HG03025 (cell line): ENCODE measurements around the gene C11orf24.
"Not testable (repeated sequence)": the region's sequence is repeated elsewhere in the genome, so short reads cannot be mapped to it uniquely, and the experiment has no call there.

Experiments
- ATAC-seq: cut with Tn5 transposase; IDR thresholded peaks from one replicate; pipeline ENCODE4 v1.9.1; 2021; ENCODE audit warnings: mild to moderate bottlenecking, moderate library complexity; ENCODE audit not compliant: unreplicated experiment, low FRiP score

The C11orf24 gene

GRCh38 chr11:68257477-68258362, 14.1 kb downstream of the C11orf24 start:
- ATAC-seq: no peak

DNA sequence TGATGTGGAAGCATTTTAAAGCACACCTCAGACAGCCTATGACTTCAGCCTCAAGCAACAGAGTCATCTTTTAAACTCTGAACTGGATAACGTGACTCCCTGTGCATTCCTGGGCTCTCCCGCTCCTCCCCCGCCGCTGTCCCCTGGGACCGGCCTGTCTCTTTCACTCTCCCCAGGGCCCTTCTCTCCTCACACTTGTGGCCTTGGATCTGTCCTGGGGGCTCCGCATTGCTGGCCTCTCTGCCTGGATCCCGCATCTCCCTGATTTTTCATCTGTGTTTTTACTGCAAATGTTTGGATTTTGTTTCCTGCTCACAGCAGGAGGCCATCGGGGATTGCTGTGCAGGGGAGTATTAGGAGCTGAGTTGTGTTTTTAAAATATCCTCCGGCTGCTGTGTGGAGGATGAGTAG, 15.4 kb downstream of the C11orf24 start:
- no peak for ATAC-seq

DNA sequence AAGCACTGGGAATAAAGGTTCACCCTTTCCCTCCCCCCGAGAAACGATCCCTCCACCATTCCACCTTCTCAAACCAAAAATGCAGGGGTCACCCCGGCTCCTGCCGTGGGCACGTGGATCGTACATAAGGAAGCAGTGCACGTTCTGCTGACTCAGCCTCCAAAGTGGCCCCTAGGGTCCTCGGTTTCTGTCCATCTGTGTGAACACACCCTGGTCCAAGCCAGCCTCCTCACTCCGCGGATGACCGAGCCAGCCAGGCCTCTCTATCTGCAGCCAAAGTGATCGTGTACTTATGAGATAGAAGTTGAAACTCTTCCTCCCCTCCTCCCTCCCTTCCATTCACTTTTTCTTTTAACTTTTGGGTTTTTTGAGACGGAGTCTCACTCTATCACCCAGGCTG, 16.2 kb downstream of the C11orf24 start:
- ATAC-seq: no peak

GRCh38 chr11:68254421-68254820, 17.4 kb downstream of the C11orf24 start:
- no peak for ATAC-seq

- no peak for ATAC-seq
These were observed 20.0 kb downstream of the C11orf24 start for GRCh38 chr11:68251765-68252164.

DNA sequence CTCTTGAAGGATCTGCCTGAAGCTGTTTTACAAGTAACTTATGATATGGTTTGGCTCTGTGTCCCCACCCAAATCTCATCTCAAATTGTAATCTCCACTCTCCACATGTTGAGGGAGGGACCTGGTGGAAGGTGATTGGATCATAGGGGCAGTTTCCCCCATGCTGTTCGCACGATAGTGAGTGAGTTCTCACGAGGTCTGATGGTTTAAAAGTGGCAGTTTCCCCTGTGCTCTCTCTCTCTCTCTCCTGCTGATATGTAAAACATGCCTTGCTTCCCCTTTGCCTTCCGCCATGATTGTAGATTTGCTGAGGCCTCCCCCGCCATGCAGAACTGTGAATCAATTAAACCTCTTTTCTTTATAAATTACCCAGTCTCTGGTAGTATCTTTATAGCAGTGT, 26.9 kb downstream of the C11orf24 start:
- ATAC-seq: not testable (repeated sequence)

GRCh38 chr11:68243847-68244246, 27.9 kb downstream of the C11orf24 start:
- not testable (repeated sequence) for ATAC-seq

DNA sequence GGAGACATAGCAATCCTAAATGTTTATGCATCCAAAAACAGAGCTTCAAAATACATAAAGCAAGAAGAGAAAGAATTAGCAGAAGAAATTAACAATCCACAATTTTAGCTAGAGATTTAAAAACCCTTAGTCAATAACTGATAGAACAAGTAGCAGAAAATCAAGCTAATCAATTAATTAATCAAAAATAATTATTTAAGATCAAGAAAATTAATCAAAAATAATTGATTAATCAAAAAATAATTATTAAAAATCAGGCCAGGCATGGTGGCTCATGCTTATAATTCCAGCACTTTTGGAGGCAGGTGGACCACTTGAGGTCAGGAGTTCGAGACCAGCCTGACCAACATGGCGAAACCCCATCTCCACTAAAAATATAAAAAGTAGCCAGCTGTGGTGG, 29.2 kb downstream of the C11orf24 start:
- no peak for ATAC-seq

DNA sequence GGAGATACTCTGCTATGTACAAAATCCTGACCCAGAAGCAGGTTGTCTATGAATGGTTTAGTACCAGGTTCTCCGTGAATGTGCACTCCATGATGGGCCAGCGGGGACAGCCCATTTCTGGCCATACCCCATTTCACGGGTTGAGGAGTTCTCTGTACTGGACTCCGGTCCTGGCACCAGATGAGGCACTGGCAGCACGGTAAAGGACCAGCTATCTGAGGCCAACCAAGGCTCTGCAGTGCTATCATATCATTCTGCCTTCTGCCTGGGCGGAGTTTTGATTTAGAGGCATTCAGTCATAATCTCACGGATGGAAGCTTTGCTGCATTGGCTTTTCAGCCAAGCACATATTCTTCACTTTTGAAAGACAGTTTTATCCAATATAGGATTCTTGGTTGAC, 40.2 kb downstream of the C11orf24 start:
- ATAC-seq: no peak

DNA sequence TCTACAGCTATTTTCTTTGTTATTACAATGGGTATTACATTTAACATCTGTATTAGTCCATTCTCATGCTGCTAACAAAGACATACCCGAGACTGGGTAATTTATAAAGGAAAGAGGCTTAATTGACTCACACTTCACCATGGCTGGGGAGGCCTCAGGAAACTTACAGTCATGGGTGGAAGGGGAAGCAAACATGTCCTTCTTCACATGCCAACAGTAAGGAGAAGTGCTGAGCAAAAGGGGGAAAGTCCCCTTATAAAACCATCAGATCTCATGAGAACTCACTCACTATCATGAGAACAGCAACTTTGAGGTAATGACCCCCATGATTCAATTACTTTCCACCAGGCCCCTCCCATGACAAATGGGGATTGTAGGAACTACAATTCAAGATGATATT, 42.2 kb downstream of the C11orf24 start:
- no peak for ATAC-seq

DNA sequence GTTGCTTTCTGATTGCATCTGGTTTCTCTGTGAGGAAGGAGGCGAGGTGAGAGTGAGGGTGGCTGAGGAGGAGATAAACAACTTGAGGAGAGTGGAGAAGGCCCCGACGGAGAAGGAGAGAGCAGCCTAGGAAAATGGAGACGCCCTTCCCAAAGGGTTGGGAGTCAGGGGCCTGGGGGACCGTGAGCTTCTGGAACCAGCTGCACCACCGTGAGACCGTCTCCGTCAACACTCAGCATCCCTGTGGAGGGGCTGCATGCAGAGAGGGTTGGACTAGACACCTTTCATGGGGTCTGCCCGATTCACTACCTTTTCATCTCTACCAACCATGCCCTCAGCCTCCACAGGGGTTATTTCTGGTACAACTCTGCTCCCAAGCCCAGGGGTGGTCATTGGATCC, 45.4 kb downstream of the C11orf24 start:
- ATAC-seq: no peak

- ATAC-seq: no peak
These were observed 47.2 kb downstream of the C11orf24 start for GRCh38 chr11:68224606-68225005.

- no peak for ATAC-seq
These were observed 48.5 kb downstream of the C11orf24 start for GRCh38 chr11:68223275-68223674.

GRCh38 chr11:68221406-68221805, 50.4 kb downstream of the C11orf24 start:
- no peak for ATAC-seq

DNA sequence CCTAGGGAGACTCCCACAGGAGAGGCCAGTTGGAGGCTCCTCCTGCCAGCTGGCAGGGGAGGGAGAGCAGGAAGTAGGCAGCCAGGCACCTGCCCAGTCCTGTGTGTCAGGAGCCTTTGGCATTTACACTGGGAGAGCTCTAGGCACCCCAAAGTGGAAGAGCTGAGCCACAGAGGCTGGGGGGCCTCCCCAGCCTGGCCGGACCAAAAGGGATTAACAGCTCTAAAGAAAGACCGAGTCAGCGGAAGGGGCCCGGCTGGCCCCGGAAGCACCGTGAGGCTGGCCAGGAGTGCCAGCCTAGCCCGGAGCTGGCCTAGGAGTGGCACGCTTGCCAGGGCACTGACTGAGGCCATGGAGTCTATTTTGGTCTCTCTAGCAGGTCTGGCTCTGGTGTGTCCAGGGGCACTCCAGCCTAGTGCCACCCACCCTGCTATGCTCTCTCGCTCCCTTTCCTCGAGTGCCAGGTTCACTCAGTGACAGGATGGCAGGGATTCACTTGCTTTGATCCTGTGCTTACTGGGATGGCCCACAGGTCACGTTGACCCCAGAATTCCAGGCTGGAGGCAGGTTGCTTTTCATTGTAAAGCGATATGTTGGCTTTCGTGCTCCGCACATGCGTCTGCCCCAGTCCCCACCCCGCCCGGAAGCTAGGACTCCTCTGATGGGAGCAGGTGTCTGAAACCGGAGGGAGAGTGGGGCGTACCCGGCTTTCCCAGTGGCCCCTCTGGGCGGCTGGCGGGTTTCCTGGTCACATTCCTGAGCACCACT, 55.4 kb downstream of the C11orf24 start:
- ATAC-seq: no peak

- ATAC-seq: no peak
These were observed 56.1 kb downstream of the C11orf24 start for GRCh38 chr11:68215524-68216170.

GRCh38 chr11:68215087-68215445, 56.7 kb downstream of the C11orf24 start:
- ATAC-seq: no peak

GRCh38 chr11:68214173-68215086, 57.3 kb downstream of the C11orf24 start:
- no peak for ATAC-seq

- no peak for ATAC-seq
These were observed 58.1 kb downstream of the C11orf24 start for GRCh38 chr11:68213555-68214172.

DNA sequence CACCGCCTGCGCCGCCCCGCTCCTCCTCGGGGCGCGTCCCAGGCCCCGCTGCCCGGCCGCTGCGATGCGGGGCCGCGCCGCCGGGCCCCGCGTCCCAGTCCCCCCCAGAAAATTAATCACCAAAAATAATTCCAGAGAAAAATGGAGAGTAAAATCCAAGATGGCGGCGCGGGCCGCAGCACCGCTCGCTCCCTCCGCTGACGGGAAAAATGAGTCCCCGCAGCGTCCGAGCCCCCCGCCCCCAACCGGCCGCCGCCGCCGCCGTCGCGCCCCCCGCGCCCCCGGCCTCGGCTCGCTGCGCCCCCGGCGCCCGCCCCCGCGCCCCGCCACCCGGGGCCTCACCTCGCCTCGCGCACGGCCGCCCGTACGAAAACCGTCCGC, 58.6 kb downstream of the C11orf24 start, which contains the start of gene KMT5B:
KMT5B (minus strand) TSS at position 162 of the 381 bp plus-strand sequence. CDS start 23,220 bp downstream, outside the sequence.
- no peak for ATAC-seq
